ENCODE results near the gene ACAN.

The ACAN gene

GRCh38 chr15:88769161-88769971, 33.9 kb upstream of the ACAN start:
- no peak for DNase-seq (ENCODE audit: low spot score)
- no peak for TF ChIP-seq CTCF (IDR thresholded peaks at IDR 0.05; ENCODE audit: extremely low read depth, insufficient read depth, missing control alignments)
- in situ Hi-C loops (cut with MboI; ENCODE audit: low pct_unique_long_range_greater_than_20kb, low sequenced_read_pairs, unreplicated experiment), result no loop called here

GRCh38 chr15:88775776-88776175, 27.5 kb upstream of the ACAN start:
- no peak for TF ChIP-seq CTCF (IDR thresholded peaks at IDR 0.05; ENCODE audit: extremely low read depth, insufficient read depth, missing control alignments)
- in situ Hi-C loops (cut with MboI; ENCODE audit: low pct_unique_long_range_greater_than_20kb, low sequenced_read_pairs, unreplicated experiment), result no loop called here
- no peak for DNase-seq (ENCODE audit: low spot score)

- no peak for DNase-seq (ENCODE audit: low spot score)
- in situ Hi-C loops (cut with MboI; ENCODE audit: low pct_unique_long_range_greater_than_20kb, low sequenced_read_pairs, unreplicated experiment), result no loop called here
- TF ChIP-seq CTCF (IDR thresholded peaks at IDR 0.05; ENCODE audit: extremely low read depth, insufficient read depth, missing control alignments), result no peak
Observed at GRCh38 chr15:88776646-88777045, 26.6 kb upstream of the ACAN start.

GRCh38 chr15:88779944-88780343, 23.3 kb upstream of the ACAN start:
- in situ Hi-C loops (cut with MboI; ENCODE audit: low pct_unique_long_range_greater_than_20kb, low sequenced_read_pairs, unreplicated experiment), result no loop called here
- no peak for DNase-seq (ENCODE audit: low spot score)
- no peak for TF ChIP-seq CTCF (IDR thresholded peaks at IDR 0.05; ENCODE audit: extremely low read depth, insufficient read depth, missing control alignments)

- in situ Hi-C loops (cut with MboI; ENCODE audit: low pct_unique_long_range_greater_than_20kb, low sequenced_read_pairs, unreplicated experiment), result no loop called here
- DNase-seq (ENCODE audit: low spot score), result no peak
- no peak for TF ChIP-seq CTCF (IDR thresholded peaks at IDR 0.05; ENCODE audit: extremely low read depth, insufficient read depth, missing control alignments)
Observed at GRCh38 chr15:88782465-88782864, 20.8 kb upstream of the ACAN start.

GRCh38 chr15:88785217-88785616, 18.0 kb upstream of the ACAN start:
- in situ Hi-C loops (cut with MboI; ENCODE audit: low pct_unique_long_range_greater_than_20kb, low sequenced_read_pairs, unreplicated experiment), result no loop called here
- TF ChIP-seq CTCF (IDR thresholded peaks at IDR 0.05; ENCODE audit: extremely low read depth, insufficient read depth, missing control alignments), result no peak
- DNase-seq (ENCODE audit: low spot score), result no peak

Data from GM13977 (cell line).